HCT116 (cell line): ENCODE data around the gene GARIN3. TPM values are rescaled to one million over a fixed set of nuclear protein-coding genes. Genes with fewer than 3 reads are reported as not detected.

ENCODE experiments used
- ATAC-seq: fragments of 200-7000 bp; cut with Tn5 transposase; 2 replicates; pipeline ENCODE4 v1.9.1; 2020; ENCODE audit warnings: mild to moderate bottlenecking, moderate library complexity
- BruUV-seq: library from RNA; stranded (reverse); fragments of 400-500 nt; replicated peaks from 2 replicates; lab custom pipeline; 2021; lab: Mats Ljungman, UMichigan
- CTCF ChIA-PET: fragments of 300-600 bp; sonication (Branson Sonifier 250); formaldehyde crosslinking; loops from one replicate; lab custom pipeline; 2021; ENCODE audit warnings: antibody characterized with exemption; lab: Charles Lee
- POLR2A ChIA-PET: fragments of 300-600, 350-600 bp; sonication (Branson Sonifier 250); formaldehyde crosslinking; loops from one replicate; lab custom pipeline; 2021; ENCODE audit warnings: antibody characterized with exemption; lab: Charles Lee
- RAD21 ChIA-PET, 2 experiments: fragments of 300-600 bp; sonication (Branson Sonifier 250); formaldehyde crosslinking; loops; one replicate each; lab custom pipeline; 2023; ENCODE audit warnings: low total read pairs in 2 of 2; ENCODE audit not compliant: uncharacterized antibody in 2 of 2, unreplicated experiment in 2 of 2, low non-redundant PET in 1 of 2; lab: Charles Lee
- DNase-seq: peaks from one replicate; pipeline ENCODE4 v3.0.0-alpha.2; 2010; ENCODE audit warnings: low read depth, low spot score
- H2AFZ ChIP-seq: fragments of 200-600 bp; shearing (Covaris generic), sonication (generic); 2 replicates; pipeline ENCODE4 v1.6.1; 2017; ENCODE audit warnings: low read depth, mixed run types, mixed read lengths, antibody characterized with exemption, low read length; ENCODE audit not compliant: poor library complexity, severe bottlenecking
- H3K27ac ChIP-seq: 2 replicates; pipeline ENCODE4 v1.5.1; 2012; ENCODE audit warnings: low read depth, low read length
- H3K27me3 ChIP-seq: fragments of 200-600 bp; sonication (generic); 2 replicates; pipeline ENCODE4 v1.6.1; 2016; ENCODE audit warnings: mixed run types, low read length, mixed read lengths; ENCODE audit not compliant: insufficient read depth
- H3K36me3 ChIP-seq, 2 experiments: fragments of 200-500 bp in 1 of 2; fragments of 200-600 bp in 1 of 2; sonication (Bioruptor generic) in 1 of 2; sonication (generic) in 1 of 2; 2 replicates each; pipeline versions ENCODE4 v1.5.1 to v1.6.1; 2014 to 2016; ENCODE audit warnings: low read length in 2 of 2, inconsistent platforms in 1 of 2, mixed read lengths in 1 of 2, mixed run types in 1 of 2; ENCODE audit not compliant: insufficient read depth in 2 of 2, control insufficient read depth in 1 of 2
- H3K4me1 ChIP-seq, 2 experiments: fragments of 200-600 bp in 1 of 2; sonication (generic) in 1 of 2; 2 replicates each; pipeline versions ENCODE4 v1.5.1 to v1.6.1; 2012 to 2017; ENCODE audit warnings: low read length in 2 of 2, inconsistent platforms in 1 of 2, mild to moderate bottlenecking in 1 of 2, mixed read lengths in 1 of 2, mixed run types in 1 of 2, moderate library complexity in 1 of 2; ENCODE audit not compliant: insufficient read depth in 2 of 2, control insufficient read depth in 1 of 2
- H3K4me2 ChIP-seq: fragments of 200-600 bp; sonication (generic); 2 replicates; pipeline ENCODE4 v1.6.1; 2017; ENCODE audit warnings: mixed run types, low read length, mixed read lengths
- H3K4me3 ChIP-seq, 2 experiments: fragments of 200-600 bp in 1 of 2; sonication (generic) in 1 of 2; replicated peaks in 1 of 2; 2 replicates each; pipeline ENCODE4 v1.5.1; 2011 to 2016; ENCODE audit warnings: low read length in 2 of 2, control low read depth in 1 of 2, low read depth in 1 of 2, mild to moderate bottlenecking in 1 of 2, mixed read lengths in 1 of 2, mixed run types in 1 of 2
- H3K79me2 ChIP-seq: fragments of 200-600 bp; sonication (generic); 2 replicates; pipeline ENCODE4 v1.6.1; 2017; ENCODE audit warnings: mild to moderate bottlenecking, mixed run types, low read length, moderate library complexity, mixed read lengths; ENCODE audit not compliant: insufficient read depth
- H3K9ac ChIP-seq: fragments of 200-600 bp; sonication (generic); 2 replicates; pipeline ENCODE4 v1.6.1; 2016; ENCODE audit warnings: low read length, mixed read lengths
- H3K9me2 ChIP-seq: fragments of 200-600 bp; sonication (generic), shearing (Covaris generic); 2 replicates; pipeline ENCODE4 v1.6.1; 2017; ENCODE audit warnings: mixed run types, mild to moderate bottlenecking, moderate library complexity; ENCODE audit not compliant: insufficient read depth
- H3K9me3 ChIP-seq, 2 experiments: fragments of 200-500 bp in 1 of 2; fragments of 200-600 bp in 1 of 2; sonication (Bioruptor generic) in 1 of 2; sonication (generic) in 1 of 2; 2 replicates each; pipeline ENCODE4 v1.6.1; 2014 to 2017; ENCODE audit warnings: low read length in 2 of 2, mixed read lengths in 2 of 2, inconsistent platforms in 1 of 2, low read depth in 1 of 2, mild to moderate bottlenecking in 1 of 2, mixed run types in 1 of 2, moderate library complexity in 1 of 2; ENCODE audit not compliant: control insufficient read depth in 1 of 2, insufficient read depth in 1 of 2
- H4K20me1 ChIP-seq: fragments of 200-600 bp; sonication (generic), shearing (Covaris generic); 2 replicates; pipeline ENCODE4 v1.6.1; 2017; ENCODE audit warnings: mixed run types, mild to moderate bottlenecking, moderate library complexity; ENCODE audit not compliant: insufficient read depth
- ATF3 ChIP-seq: IDR thresholded peaks from 2 replicates; pipeline ENCODE4 v1.6.1; 2012
- CBX3 ChIP-seq: IDR thresholded peaks from 2 replicates; pipeline ENCODE4 v1.6.1; 2012; ENCODE audit warnings: low read depth
- CEBPB ChIP-seq: IDR thresholded peaks from 2 replicates; pipeline ENCODE4 v1.6.1; 2012; ENCODE audit warnings: low read depth
- CTCF ChIP-seq, 3 experiments: fragments of 200-600 bp in 1 of 3; sonication (generic) in 1 of 3; IDR thresholded peaks in 2 of 3; conservative IDR thresholded peaks in 1 of 3; 2 replicates each; pipeline ENCODE4 v1.5.1; 2012 to 2017; ENCODE audit warnings: low read depth in 2 of 3, low read length in 2 of 3, antibody characterized with exemption in 1 of 3, borderline replicate concordance in 1 of 3, control low read depth in 1 of 3, mild to moderate bottlenecking in 1 of 3, mixed read lengths in 1 of 3, mixed run types in 1 of 3, moderate library complexity in 1 of 3; ENCODE audit not compliant: insufficient read depth in 1 of 3
- EGR1 ChIP-seq: IDR thresholded peaks from 2 replicates; pipeline ENCODE4 v1.6.1; 2012; ENCODE audit warnings: low read depth
- ELF1 ChIP-seq: IDR thresholded peaks from 2 replicates; pipeline ENCODE4 v1.6.1; 2012; ENCODE audit warnings: low read depth, borderline replicate concordance
- EZH2 ChIP-seq: fragments of 200-600 bp; sonication (generic); IDR thresholded peaks from 2 replicates; pipeline ENCODE4 v1.6.1; 2017; ENCODE audit warnings: antibody characterized with exemption, mixed run types
- EZH2phosphoT487 ChIP-seq: fragments of 200-600 bp; IDR thresholded peaks from 2 replicates; pipeline ENCODE4 v1.6.1; 2018; ENCODE audit warnings: antibody characterized with exemption, borderline replicate concordance
- FOSL1 ChIP-seq: IDR thresholded peaks from 2 replicates; pipeline ENCODE4 v1.6.1; 2012; ENCODE audit warnings: low read depth
- JUND ChIP-seq: IDR thresholded peaks from 2 replicates; pipeline ENCODE4 v1.6.1; 2012
- MAX ChIP-seq: IDR thresholded peaks from 2 replicates; pipeline ENCODE4 v1.6.1; 2012
- POLR2A ChIP-seq: IDR thresholded peaks from 2 replicates; pipeline ENCODE4 v1.7.0; 2011; ENCODE audit warnings: borderline replicate concordance; ENCODE audit not compliant: insufficient read depth, insufficient read length; ENCODE audit errors: extremely low read depth
- POLR2AphosphoS5 ChIP-seq: IDR thresholded peaks from 2 replicates; pipeline ENCODE4 v1.6.1; 2011; ENCODE audit warnings: mild to moderate bottlenecking, low read depth, low read length, moderate library complexity
- RAD21 ChIP-seq: IDR thresholded peaks from 2 replicates; pipeline ENCODE4 v1.6.1; 2012; ENCODE audit warnings: low read depth, mild to moderate bottlenecking
- REST ChIP-seq: IDR thresholded peaks from 2 replicates; pipeline ENCODE4 v1.6.1; 2012; ENCODE audit warnings: low read depth
- SIN3A ChIP-seq: IDR thresholded peaks from 2 replicates; pipeline ENCODE4 v1.6.1; 2012; ENCODE audit warnings: low read depth
- SRF ChIP-seq: IDR thresholded peaks from 2 replicates; pipeline ENCODE4 v1.6.1; 2012; ENCODE audit warnings: low read depth
- YY1 ChIP-seq: IDR thresholded peaks from 2 replicates; pipeline ENCODE4 v1.6.1; 2011; ENCODE audit warnings: low read length, low read depth, moderate library complexity, mild to moderate bottlenecking; ENCODE audit not compliant: insufficient replicate concordance; ENCODE audit errors: extremely low read depth
- ZBTB33 ChIP-seq: IDR thresholded peaks from 2 replicates; pipeline ENCODE4 v1.6.1; 2011; ENCODE audit warnings: mild to moderate bottlenecking, low read length, moderate library complexity; ENCODE audit not compliant: insufficient replicate concordance; ENCODE audit errors: extremely low read depth
- ZNF274 ChIP-seq: fragments of 200-500 bp; sonication (Bioruptor generic); IDR thresholded peaks from 2 replicates; pipeline ENCODE4 v1.6.1; 2014; ENCODE audit warnings: mild to moderate bottlenecking, low read depth, low read length, inconsistent platforms
- intact Hi-C: fragments of 100-400 bp; cut with micrococcal nuclease; formaldehyde crosslinking; loops from 2 replicates; pipeline ENCODE4 v1.10.0; 2022
- total RNA-seq: library from RNA; stranded (reverse); gene quantifications from one replicate; pipeline ENCODE4 v1.2.1, GENCODE V29; 2021; ENCODE audit not compliant: unreplicated experiment

GARIN3 gene
- total RNA-seq, 1 experiment from 2014 or later: not detected

GRCh38 chr5:157137691-157138090 is 28.4 kb downstream of the GARIN3 start:
- peaks cover 2 to 6% of the 10 kb centered on the region in 2 experiments; a peak in 3 of 4 replicates for H3K4me1 ChIP-seq
- no peaks in the 10 kb centered on the region for H3K27me3 ChIP-seq
- H3K4me3 ChIP-seq: no peak overlapping the region
- H4K20me1 ChIP-seq: no peaks in the 10 kb centered on the region
- no peak overlapping the region for H3K27ac ChIP-seq
- no peak for TF ChIP-seq SRF
- no peak for TF ChIP-seq ZBTB33
- no peak for TF ChIP-seq RAD21
- TF ChIP-seq EGR1: no peak
- TF ChIP-seq POLR2A: no peak
- TF ChIP-seq MAX: no peak
- no peak for TF ChIP-seq ATF3
- no peak for TF ChIP-seq CEBPB
- TF ChIP-seq ELF1: no peak
- TF ChIP-seq SIN3A: no peak
- no peak for TF ChIP-seq JUND
- no peak for TF ChIP-seq FOSL1
- TF ChIP-seq CBX3: no peak
- no peak for TF ChIP-seq EZH2
- TF ChIP-seq EZH2phosphoT487: no peak
- TF ChIP-seq ZNF274: no peak
- TF ChIP-seq POLR2AphosphoS5: no peak
- no peak for TF ChIP-seq CTCF (IDR thresholded peaks at IDR 0.05 in 2 of 3, conservative IDR thresholded peaks at IDR 0.05 in 1 of 3; ENCODE audit: borderline replicate concordance in 1 of 3, insufficient read depth in 1 of 3, low read depth in 2 of 3, low read length in 2 of 3)
- no peak for TF ChIP-seq YY1
- no peak for TF ChIP-seq REST
- H3K4me2 ChIP-seq: no peak overlapping the region
- ChIA-PET RAD21 (no interaction called here), CTCF (no interaction called here), POLR2A (no interaction called here)
- BruUV-seq: no TSS peak
- no peak for ATAC-seq
- H3K9me2 ChIP-seq: no peaks in the 10 kb centered on the region
- no peak for DNase-seq
- H3K79me2 ChIP-seq: peaks cover 27% of the 10 kb centered on the region
- peaks cover 0 to 12% of the 10 kb centered on the region in 2 experiments; a peak in 2 of 4 replicates for H3K36me3 ChIP-seq
- no peak overlapping the region for H2AFZ ChIP-seq
- H3K9ac ChIP-seq: no peak overlapping the region
- no peaks in the 10 kb centered on the region for H3K9me3 ChIP-seq
- intact Hi-C loops: no loop called here
